GM15510 (cell line): ENCODE data around the gene CHD5.

Experiments
- POLR2A ChIP-seq: IDR thresholded peaks from 3 replicates; pipeline ENCODE4 v1.6.1; 2011; ENCODE audit warnings: borderline replicate concordance; ENCODE audit not compliant: insufficient read length; ENCODE audit errors: extremely low read depth

The CHD5 gene

GRCh38 chr1:6207921-6208320 is 27.8 kb upstream of the CHD5 start:
- TF ChIP-seq POLR2A, result no peak

GRCh38 chr1:6207075-6207885 is 27.2 kb upstream of the CHD5 start:
- TF ChIP-seq POLR2A, result no peak

DNA sequence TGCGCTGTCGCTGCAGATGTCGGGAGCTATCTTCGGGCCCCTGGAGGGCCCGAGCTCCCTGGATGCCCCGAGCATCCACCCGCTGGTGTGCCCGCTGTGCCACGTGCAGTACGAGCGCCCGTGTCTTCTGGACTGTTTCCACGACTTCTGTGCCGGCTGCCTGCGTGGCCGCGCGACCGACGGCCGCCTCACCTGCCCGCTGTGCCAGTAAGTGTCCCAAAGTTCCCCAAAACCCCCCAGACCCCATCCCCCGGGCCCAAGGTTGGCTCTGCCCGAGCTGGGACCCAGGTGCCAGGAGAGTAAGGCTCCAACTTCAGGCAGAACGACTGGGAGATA is 26.4 kb upstream of the CHD5 start:
- no peak for TF ChIP-seq POLR2A

GRCh38 chr1:6205849-6206519 is 25.9 kb upstream of the CHD5 start, which contains the start of gene RNF207:
RNF207 (plus strand) TSS chr1:6206119; CDS start chr1:6206536, 417 bp downstream.
- peak; percentile 65 for TF ChIP-seq POLR2A

DNA sequence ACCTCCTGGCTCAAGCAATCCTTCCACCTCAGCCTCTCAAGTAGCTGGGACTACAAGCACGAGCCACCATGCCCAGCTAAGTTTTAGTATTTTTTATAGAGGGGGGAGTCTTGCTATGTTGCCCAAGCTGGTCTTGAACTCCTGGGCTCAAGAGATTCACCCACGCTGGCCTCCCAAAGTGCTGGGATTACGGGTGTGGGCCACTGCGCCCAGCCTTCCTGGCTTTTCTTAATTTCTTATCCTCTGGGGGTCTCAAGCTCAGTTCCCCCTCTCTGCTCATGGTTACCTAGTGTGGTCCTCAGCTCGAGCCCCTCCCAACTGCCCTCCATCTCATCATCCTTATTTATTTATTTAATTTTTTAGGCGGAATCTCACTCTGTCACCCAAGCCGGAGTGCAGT is 22.1 kb upstream of the CHD5 start:
- TF ChIP-seq POLR2A, result no peak

DNA sequence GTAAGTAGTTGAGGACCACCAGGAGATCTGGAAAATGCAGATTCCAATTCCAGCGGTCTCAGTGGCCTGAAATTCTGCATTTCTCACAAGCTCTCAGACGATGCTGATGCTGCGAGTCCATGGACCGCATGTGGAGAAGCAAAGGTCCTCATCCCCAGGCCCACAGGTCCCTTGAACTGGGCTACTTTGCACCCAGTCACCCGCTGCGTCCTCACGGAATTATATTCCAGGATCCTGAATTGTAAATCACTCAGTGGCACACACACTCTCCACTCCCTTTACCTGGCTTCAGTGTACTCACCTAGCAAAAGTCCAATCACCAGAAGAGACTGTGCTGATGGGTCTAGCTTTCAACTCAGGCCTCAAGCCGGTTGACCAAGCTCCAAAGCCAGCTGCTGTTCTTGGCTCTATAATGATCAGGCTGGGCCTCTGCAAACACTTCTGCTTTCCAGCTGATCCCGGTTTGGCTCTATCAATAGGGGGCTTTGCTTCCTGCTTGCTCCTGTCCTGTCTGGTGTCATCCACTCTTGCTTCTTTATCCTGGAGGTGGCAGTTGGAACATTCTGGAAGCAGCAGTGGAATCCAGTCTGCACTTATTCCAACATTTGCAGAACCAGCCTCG is 20.2 kb upstream of the CHD5 start:
- no peak for TF ChIP-seq POLR2A

GRCh38 chr1:6199298-6200187 is 19.4 kb upstream of the CHD5 start, which contains the start of gene RPL22:
RPL22 (minus strand) TSS chr1:6199595; CDS start chr1:6199573, 22 bp downstream.
- TF ChIP-seq POLR2A, result peak; percentile 93

- TF ChIP-seq POLR2A, result no peak
Measured at GRCh38 chr1:6198646-6199297, 18.7 kb upstream of the CHD5 start.

DNA sequence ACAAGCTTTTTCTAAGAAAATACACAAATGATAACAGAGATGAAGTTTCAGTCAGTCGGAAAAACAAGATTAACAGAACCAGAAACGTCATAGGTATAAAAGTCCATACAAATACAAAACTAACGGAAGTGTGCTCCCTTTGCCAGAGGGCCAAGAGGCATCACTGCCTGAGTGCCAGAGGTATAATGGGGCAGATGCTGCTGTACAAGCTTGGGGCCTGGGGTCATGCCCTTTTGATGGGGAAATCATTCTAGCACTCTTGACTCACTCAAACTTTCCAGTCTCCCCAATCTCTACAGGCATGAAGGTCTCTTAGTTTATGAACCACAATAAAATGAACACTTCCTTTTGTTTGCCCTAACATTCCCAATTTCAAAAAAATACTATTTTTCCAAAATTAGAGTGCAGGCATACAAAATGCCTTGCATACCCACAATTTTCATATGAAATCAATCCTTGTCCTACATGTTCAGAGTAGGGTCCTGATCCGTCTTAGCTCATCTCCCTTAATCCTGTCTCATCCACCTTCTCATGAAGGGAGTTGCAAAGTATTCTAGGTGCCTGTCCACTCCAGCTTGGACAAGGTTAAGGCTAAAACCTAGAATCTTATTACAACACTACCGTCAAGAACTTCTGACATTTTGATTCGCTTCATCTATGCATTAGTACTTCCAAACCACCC is 17.8 kb upstream of the CHD5 start:
- TF ChIP-seq POLR2A, result no peak

DNA sequence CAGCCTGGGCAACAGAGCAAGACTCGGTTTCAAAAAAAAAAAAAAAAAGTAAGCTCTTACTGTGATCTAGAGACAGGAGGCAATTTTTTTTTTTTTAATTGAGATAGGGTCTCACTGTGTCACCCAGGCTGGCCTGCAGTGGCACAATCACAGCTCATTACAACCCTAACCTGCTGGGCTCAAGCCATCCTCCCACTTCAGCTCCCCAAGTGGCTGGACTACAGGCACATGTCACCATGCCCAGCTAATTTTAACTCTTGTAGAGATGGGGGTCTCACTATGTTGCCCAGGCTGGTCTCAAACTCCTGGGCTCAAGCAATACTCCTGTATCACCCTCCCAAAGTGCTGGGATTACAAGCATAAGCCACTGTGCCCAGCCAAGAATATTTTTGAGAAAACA is 11.8 kb upstream of the CHD5 start:
- TF ChIP-seq POLR2A, result no peak

DNA sequence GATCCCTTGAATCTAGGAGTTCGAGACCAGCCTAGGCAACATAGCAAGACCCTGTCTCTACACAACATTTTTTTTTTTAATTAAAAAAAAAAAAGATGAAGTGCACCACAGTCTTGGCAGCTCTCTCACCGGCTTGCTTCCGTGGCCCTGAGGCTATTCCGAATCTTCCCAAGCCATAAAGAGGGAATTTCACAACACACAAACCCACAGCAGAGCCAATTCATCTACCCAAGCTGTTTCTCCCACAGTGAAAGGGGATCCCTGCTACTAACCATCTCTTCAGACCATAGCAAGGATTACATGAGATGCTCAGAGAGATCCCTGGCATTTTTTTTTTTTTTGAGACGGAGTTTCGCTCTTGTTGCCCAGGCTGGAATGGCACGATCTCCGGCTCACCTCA is 8.3 kb upstream of the CHD5 start:
- no peak for TF ChIP-seq POLR2A

DNA sequence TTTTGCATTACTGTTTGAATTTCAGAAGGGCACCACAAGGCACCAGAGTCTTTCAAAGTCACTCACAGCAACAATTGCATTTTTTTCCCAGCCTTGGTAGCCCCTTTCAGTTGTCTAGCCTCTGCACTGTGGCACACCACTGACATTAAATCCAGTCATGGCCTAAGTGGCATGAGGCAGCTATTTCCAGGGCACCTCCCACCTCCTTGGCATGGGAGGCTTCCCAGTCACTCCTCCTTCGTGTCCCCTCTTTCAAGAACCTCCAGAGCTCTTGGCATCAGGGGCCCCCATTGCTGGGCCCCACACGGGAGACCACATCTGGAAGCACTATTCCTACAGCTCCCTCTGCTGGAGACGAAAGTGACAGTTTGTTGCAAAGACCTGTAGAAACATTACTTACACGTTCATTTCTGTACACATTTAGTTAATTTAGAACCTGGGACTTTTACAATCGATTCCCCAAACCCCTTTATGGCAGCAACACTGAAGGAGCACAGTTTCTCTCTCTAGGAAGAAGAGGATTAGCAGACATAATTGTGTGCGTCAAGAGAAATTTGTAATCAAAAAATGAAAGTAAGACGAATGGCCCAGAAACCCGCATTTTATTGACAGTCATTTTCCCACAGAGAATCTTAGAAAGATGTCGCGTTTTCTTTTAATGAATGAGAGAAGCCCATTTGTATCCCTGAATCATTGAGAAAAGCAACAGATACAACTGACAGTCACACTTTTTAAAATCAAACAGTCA is 5.7 kb upstream of the CHD5 start:
- no peak for TF ChIP-seq POLR2A

- no peak for TF ChIP-seq POLR2A
Measured at GRCh38 chr1:6185151-6185550, 5.0 kb upstream of the CHD5 start.

GRCh38 chr1:6184083-6184783 is 4.1 kb upstream of the CHD5 start:
- TF ChIP-seq POLR2A, result no peak
